GM19035 (cell line): ENCODE data around the gene CD68.
"Not testable (repeated sequence)": the region's sequence is repeated elsewhere in the genome, so short reads cannot be mapped to it uniquely, and the experiment has no call there.

ENCODE experiments used
- ATAC-seq: cut with Tn5 transposase; IDR thresholded peaks from one replicate; pipeline ENCODE4 v1.9.1; 2021; ENCODE audit not compliant: unreplicated experiment

CD68 gene

DNA sequence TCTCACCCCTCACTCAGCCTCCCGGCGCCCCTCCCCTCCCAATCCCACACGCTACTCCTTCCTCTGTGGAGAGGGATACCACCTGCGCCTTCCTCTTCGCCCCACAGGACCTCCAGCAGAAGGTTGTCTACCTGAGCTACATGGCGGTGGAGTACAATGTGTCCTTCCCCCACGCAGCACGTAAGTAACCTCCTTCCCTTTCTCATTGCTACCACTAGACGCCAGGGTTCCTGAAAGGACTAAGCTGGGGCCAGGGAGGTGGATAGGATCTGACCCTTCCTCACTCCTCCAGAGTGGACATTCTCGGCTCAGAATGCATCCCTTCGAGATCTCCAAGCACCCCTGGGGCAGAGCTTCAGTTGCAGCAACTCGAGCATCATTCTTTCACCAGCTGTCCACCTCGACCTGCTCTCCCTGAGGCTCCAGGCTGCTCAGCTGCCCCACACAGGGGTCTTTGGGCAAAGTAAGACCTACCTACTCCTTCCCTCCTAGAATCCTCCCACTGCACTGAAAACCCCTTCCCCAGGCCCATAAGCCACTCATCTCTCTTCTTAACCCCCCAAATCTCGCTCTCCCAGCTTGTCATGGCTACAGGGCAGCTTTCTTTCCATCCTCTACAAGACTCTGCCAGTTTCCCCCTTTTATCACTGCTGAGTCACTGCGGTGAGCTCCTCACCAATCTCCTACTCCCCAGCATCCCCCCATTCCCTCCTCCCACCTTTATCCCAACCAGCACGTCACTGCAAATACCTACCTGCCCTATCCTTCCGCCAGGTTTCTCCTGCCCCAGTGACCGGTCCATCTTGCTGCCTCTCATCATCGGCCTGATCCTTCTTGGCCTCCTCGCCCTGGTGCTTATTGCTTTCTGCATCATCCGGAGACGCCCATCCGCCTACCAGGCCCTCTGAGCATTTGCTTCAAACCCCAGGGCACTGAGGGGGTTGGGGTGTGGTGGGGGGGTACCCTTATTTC is 1.5 kb downstream of the CD68 start:
- no peak for ATAC-seq

DNA sequence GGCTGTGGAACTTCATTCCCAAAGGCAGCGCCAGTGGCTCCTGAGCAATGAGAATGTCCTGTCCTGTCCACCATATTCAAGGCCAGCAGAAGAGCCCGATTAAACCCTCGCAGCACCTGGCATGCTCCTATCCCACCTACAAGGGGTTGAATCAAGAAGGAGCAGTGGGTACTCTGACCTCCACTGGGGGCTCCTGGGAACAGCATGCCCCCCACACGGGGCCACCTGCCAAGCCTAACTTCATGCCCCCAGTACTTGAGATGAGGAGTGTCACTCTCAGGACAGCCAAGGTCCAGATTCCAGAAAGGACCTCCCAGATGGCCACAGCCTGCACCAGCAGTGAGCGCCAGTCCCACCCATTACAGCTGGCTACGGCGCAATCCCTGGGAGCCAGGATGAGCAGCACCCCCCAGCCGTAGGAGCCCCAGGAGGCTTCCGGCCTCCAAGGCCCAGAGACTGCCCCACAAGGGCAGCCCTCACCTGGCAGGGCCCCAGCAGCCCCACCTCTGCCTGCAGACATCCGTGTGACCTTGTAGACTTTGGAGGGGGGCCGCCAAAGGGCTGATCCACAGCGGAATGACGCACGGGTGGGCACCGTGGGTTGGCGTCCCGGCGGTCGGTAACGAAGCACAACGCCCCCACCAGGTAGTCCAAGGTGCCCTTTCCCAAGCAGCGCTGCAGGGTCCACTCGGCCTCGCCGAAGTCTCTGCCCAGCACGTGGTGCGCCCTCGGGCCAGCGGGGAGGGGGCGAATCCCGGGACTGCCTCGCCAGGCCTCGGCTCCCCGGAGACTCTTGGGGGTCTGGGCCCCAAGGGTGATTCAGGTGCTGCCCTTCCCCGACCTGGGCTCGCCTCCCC is 3.2 kb downstream of the CD68 start:
- ATAC-seq = no peak

DNA sequence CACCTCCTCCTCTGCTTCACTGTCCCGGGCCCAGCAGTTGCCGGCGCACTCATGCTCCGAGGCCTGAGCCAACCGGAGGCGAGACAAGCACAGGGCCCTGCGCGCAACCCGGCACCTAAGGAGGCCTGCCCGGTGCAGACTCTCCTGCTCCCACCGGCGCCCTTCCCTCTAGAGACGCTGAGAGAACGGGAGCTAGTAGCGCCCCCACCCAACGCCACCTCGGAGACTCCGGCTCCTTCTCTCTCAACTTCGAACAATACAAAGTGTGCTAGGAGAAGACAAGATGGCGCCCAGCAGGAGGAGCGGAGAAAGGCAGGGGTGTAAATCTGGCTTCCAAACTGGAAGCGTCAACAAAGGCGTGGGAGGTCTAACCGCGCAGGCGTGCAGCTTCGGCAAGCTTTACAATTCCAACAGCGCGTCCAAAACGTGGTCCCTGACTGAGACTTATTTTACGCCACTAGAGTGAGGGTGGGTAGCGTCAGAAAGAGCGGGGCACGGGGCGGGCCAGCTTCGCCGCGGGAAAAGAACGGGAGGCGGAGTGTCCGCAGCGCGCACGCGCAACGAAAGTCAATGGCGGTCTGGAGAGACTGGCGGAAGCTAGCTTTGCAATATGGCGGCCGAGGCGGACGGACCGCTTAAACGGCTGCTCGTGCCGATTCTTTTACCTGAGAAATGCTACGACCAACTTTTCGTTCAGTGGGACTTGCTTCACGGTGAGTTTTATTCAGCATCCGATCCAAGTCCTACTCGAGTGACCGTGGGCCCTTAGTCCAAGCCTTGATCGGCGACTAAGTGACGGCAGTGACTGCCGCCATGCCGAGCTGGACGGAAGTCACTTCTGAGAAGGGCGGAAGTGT is 4.0 kb downstream of the CD68 start, which contains the start of gene MPDU1:
MPDU1 (plus strand) TSS at position 600 of the 857 bp plus-strand sequence; CDS start at position 611, 11 bp downstream.
- peak; percentile 77 for ATAC-seq

DNA sequence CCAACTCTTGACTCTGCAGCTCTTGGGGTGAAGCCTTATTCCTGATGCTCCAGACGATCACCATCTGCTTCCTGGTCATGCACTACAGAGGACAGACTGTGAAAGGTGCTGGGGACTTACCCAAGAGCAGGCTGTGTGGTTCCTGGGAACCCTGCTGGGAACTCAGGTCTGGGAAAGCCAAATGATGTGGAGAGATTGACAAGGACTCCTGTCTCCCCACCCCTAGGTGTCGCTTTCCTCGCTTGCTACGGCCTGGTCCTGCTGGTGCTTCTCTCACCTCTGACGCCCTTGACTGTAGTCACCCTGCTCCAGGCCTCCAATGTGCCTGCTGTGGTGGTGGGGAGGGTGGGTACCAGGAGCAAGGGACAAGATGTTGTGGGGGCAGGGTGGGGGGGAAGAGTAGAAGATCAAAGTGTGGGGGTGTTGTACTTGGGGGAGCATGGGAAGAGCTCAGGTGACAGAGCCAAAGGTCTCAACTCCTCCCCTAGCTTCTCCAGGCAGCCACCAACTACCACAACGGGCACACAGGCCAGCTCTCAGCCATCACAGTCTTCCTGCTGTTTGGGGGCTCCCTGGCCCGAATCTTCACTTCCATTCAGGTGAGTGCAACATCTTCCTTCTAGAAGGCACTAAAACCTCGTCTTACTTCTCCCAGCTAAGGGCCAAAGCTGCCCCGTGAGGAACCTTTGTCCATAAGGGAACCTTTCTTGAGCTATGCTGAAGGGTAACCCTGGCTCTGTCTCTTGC is 7.4 kb downstream of the CD68 start:
- ATAC-seq = no peak

DNA sequence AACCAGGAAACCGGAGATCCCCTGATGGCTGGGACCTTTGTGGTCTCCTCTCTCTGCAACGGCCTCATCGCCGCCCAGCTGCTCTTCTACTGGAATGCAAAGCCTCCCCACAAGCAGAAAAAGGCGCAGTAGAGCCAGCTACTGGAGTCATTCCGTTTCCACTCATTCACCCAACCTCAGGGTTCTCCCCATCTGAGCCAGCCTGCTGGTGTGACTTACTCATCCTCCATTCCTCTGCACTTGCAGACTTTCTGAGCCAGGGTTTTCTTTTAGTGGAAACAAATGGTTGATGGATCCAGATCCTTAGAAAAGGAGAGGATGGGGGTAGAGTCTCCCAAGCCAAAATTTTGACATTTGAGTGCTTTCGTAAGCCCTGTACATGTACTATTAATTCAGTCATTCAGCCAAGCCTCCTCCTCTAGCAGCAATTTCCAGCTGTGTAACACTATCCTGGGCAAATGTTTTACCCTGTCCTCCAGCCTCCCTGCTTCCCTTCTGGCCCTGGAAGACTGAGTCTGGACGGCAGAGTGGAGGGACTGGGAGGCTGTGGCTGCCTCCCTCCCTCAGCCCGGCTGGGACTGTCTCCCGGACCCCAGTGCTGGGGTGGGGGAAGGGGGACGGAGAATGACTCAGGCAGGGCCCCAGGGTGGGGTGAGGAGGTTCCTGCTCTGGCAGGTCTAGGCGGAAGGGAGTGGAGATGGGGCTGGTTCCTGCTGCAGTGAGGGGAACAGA is 8.1 kb downstream of the CD68 start:
- no peak for ATAC-seq

DNA sequence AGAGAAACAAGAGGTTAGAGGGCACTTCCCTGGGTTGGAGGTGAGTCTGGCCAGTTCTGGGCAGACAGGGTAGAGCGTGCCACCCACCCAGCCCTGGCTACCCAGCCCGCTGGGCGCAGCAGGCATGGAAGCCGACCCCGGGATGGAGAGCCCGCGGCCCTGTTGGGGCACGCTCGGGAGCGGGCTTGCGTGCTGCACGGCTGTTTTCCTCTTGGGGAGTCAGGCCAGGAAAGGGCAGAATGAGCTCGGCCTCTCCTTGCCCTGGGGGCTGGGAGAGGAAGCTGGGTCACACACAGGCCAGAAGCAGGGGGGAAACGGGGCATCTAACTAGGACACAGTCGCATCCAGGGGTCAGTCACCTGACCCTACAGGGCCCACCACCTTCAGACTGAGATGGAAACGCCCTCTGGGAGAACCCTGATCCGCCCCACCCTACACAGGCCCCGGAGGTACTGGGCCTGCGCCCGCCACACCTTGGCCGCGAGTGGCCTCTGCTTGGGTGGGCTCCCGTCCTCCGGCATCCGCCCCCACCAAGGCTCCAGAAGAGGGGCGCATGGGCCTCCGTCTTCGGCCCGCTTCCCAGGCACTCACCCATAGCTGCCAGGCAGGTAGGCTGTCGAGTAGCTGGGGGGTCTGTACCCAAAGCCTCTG is 9.2 kb downstream of the CD68 start:
- ATAC-seq = no peak

DNA sequence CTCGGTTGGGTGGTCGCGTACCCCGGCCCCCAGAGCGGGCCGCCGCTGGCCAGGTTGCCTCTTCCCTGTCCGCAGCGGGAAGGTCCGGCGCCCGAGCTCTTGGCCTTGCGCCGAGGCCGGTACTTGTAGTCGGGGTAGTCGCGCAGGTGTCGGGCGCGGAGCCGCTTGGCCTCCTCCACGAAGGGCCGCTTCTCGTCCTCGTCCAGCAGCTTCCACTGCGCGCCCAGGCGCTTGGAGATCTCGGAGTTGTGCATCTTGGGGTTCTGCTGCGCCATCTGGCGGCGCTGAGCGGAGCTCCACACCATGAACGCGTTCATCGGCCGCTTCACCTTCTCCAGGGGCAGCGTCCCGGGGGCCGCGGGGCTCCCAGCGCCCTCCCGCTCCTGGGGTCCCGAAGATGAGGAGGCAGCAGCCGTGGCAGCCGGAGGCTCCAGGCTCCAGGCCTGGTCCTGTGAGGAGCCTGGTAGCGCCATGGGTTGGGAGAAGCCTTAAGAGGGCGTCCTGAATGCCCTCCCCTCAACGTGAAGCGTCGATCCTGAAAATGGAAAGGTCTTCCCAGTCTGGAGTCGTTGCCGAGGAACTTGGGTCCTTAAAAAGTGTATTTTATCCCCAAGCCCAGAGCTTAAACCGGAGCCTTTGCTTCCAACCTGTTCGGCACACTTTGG is 9.9 kb downstream of the CD68 start:
- ATAC-seq = no peak

DNA sequence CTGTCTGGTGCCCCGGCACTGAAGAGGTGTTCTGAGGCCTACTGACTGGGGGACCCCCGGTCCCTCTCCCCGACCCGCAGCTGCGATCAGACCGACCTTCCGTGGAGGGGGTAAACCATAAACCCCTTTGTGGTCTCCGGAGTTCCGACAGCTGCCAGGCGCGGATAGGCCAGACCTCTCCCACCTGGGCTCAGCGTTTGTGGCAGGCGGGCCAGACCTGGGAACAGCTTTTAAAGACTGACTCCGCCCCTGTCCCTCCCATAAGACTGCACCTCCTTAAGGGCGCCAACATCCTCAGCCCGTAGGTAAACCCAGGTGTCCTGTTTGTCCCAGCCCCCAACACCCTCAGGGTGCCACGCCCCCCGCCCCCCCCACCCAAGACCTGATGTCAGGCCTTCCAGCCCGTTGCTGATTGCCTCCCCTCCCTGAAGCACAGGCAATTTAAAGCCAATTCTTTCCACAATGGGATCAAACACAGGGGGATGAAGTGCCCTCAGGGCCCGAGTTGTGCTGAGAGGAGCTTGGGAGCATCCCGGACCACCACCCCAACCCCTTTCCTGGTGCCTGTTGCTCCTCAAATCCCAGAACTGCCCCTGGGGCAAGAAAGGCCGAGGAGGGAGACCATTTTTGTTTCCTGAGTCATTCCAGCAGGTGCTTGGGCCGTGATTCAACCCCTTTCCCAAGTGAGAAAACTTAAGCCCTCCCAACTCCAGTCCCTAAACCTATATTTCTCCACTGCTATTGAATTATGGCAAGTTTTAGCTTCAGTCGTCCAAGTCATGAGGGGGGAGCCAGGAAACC is 10.7 kb downstream of the CD68 start, which contains the start of gene SOX15:
SOX15 (minus strand) TSS at position 204 of the 801 bp plus-strand sequence. CDS start 418 bp downstream, outside the sequence.
- ATAC-seq = no peak

DNA sequence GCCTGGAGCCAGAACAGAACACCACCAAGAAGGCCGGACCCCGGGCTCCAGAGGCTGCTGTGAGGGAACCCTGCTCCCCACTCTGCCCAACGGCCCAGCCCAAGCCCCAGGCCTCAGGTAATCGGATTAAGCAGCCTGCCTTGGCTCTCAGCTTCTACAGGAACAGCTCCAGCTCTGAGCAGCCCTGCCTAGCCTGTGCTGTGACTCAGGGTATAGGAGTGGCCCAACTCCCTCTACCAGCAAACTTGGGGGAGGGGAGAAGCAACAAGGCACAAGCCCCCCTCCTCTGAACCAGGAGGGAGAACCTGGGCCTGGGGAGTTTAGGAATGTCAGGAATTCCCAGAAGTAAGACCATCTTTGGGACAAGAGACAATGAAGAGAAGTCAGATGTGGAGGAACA is 11.3 kb downstream of the CD68 start:
- ATAC-seq = no peak

DNA sequence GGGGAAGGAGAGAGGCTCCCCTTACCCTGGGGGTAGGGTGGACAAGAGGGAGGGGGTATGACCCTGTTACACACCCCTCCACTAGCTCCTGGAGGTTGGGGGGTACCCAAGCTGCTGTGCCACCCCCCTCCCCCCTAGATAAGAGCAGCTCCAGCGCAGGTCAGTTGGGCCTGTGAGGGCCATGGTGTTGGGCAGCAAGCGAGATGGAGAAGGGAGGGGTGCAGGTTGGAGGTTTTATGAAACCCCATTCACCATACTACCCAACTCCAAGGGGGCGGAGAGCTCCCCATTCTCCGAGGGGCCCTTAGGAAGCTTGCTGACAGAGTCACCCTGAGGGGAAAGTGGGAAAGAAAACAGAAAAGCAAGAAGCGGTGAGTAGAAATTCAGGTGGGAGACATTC is 12.2 kb downstream of the CD68 start:
- ATAC-seq = no peak

DNA sequence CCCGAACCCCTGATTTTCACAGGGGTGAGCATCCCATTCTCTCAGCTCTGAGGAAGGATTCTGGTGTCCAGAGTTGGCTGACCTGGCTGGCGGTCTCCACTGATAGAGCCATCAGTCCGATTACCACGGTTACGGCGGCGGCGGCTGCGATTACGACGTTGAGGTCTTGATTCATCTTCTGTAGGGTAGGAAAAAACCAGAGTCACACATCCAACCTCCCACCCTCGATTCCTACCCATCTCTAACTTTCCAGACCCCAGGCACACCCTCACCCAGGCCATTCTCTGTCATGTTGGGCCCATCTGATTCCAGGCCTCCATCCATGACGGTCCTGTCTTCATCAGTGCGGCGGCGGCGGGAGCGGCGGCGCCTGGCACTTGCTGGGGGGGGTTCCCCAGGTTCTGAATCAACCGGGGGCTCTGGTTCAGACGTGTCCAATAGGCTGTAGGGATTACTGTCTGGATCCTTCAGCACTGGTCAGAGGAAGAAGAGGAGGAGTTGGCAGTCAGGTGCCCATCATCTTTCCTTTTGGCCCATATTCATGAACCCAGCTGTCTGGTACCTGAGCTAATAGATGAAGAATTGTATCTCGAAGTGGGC is 13.1 kb downstream of the CD68 start:
- ATAC-seq = no peak

DNA sequence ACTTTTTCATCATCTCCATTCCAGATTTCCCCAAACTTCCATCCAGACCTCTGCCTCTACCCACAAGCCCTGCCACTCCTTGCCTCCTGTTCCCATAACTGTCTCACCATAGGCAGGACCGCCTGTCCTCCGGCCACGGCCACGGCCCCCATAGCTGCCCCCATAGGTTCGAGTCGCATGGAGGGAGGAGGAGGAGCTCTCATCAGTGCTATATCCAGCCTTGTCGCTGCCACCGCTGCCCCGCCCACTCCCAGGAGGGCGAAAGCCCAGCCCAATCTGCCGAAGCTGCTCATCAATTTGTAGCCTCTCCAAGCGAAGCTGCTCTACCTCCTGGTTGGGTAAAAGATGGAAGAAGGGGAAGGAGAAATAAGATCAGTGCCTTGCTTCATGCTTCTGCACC is 13.9 kb downstream of the CD68 start:
- ATAC-seq = no peak

DNA sequence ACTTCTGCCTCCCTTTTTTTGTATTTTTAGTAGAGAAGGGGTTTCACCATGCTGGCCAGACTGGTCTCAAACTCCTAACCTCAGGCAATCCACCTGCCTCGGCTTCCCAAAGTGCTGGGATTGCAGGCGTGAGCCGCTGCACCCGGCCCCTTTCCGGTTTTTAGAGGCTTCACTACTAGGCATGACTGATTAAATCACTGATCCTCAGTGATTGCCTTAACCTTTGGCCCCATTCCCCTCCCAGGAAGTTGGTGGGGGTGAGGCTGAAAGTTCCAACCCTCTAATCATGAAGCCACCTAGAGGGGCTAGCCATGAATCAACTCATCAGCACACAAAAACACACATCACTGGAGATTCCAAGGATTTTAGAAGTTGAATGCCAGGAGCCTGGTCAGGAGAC is 18.1 kb downstream of the CD68 start:
- ATAC-seq = not testable (repeated sequence)

DNA sequence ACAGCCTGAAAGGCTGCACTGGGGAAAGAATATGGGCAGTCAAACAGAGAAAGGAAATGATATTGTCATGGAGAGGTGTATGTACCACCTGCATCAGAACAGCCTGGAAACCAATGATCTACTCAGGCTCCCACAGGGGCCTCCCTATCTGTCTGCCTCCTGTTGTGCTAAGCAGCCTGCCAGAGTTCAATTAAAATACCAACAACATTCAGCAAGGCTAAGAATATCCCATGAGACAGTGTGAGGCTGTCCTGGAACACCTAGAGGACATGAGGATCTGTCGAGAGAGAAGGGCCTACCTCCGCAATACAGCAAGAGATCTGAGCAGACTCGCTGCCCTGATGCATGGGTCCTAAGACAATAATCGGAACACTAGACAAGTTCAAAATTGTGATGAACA is 26.8 kb downstream of the CD68 start:
- no peak for ATAC-seq

DNA sequence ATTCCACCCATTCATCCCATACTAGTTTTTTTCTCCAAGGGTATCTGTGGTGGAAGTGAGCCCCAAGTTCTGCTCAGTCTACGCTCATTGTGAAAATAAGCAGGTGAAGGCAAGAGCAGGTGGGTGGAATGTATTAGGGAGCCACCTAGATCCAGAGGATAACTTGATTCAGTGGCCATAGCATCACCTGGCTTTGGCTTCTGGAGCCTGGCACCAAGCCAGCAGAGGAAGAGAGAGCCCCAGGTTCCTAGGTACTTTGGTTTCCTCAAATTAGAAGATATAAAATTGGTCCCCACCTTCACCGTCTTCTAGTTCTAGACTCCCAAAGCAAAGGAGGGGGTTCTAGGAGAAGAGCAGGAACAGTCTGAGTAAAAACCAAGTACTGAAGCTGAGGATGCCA is 31.2 kb downstream of the CD68 start:
- no peak for ATAC-seq

DNA sequence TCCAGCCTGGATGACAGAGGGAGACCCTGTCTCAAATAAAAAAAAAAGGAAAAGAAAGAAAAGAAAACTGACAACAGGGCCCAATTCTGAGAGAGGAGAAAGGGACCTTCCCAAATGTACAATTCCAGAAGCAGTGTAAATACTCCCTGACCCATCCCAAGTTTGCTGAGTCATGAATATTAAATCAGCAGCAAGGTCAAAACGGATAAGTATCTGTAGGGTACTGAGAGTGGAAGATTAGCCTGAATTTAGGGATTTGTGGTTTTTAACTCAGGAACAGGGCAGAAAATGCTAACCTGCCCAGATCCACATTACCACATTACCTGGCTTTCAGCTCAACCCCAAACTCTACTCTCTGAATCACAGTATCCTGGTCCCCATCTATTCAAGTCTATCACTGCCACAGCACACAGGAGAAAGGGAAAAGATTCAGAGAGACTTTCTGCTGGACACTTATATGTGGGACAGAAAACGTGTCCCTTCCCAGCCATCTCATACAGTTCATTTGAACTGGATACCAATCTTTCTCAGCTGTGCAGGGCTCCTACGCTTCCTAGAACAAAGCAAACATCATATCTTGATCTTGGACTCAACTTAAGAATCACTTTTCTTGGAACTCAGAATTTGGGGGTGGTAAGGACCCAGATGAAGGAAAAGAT is 32.3 kb downstream of the CD68 start:
- no peak for ATAC-seq

DNA sequence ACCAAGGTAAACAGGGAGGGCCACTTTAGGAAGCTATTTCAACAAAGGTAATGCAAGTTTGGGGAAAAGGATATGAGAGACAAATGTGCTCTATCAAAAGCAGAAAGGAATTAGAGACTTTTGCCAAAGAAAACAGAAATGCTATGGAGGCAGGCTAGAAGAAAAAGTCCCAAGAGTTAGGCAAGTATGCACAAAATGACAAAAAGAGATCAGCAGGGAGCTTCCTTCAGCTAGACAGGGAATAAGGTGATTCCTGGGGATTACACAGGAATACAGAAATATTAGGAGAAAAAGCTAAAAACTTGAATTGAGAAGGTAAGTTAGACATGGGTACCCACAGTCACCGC is 32.8 kb downstream of the CD68 start:
- ATAC-seq = no peak
